22Rv1 (cell line): ENCODE results near the gene EVC.

Experiments
- H3K27ac ChIP-seq: fragments of 450-650 bp; 2 replicates; pipeline ENCODE4 v1.5.1; 2017
- ZFX ChIP-seq: fragments of 450-650 bp; IDR thresholded peaks from 2 replicates; pipeline ENCODE4 v1.6.1; 2017; ENCODE audit warnings: antibody characterized with exemption, borderline replicate concordance
- TF ChIP-seq, protein P1 (sequence below): fragments of 450-650 bp; IDR thresholded peaks from 2 replicates; pipeline ENCODE4 v1.5.1; 2017; ENCODE audit warnings: mild to moderate bottlenecking

The EVC gene

DNA sequence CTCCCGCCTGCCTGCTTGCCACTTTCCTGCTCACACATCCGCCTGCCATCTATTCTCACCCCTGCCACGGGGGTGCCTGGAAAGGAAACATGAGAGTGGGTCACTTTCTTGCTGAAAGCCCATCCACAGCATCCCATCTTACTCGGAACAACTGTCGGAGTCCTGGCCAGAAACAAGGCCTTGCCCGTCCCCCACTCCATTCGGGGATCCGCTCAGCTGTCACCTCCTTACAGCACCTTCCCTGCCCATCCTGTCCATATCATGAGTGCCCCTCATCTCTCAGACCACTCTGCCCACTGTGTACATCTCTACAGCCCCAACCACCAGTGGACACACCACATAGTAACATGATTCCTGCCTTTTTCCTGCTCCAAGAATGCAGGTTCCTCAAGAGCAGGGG lies 9.0 kb upstream of the EVC start:
- no peak overlapping the region for H3K27ac ChIP-seq
- TF ChIP-seq, protein P1, sequence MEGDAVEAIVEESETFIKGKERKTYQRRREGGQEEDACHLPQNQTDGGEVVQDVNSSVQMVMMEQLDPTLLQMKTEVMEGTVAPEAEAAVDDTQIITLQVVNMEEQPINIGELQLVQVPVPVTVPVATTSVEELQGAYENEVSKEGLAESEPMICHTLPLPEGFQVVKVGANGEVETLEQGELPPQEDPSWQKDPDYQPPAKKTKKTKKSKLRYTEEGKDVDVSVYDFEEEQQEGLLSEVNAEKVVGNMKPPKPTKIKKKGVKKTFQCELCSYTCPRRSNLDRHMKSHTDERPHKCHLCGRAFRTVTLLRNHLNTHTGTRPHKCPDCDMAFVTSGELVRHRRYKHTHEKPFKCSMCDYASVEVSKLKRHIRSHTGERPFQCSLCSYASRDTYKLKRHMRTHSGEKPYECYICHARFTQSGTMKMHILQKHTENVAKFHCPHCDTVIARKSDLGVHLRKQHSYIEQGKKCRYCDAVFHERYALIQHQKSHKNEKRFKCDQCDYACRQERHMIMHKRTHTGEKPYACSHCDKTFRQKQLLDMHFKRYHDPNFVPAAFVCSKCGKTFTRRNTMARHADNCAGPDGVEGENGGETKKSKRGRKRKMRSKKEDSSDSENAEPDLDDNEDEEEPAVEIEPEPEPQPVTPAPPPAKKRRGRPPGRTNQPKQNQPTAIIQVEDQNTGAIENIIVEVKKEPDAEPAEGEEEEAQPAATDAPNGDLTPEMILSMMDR: no peak
- no peak for TF ChIP-seq ZFX

DNA sequence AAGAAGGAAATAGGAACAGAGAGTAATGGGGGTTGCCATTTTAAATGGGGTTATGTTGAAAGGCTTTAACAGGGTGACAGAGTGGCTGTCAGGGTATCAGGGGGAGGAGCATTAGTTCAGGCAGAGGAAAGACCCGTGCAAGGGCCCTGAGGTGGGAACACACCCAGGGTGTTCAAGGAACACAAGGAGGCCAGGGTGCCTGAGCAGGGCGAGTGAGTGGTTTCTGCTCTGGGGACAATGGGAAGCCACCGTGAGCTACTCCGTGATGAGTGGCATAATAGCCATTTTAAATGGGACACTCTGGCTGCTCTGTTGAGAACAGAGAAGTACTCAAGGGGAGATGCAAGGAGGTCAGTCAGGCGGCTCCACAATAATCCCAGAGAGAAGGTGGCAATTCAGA lies 7.2 kb upstream of the EVC start:
- H3K27ac ChIP-seq: no peak overlapping the region
- TF ChIP-seq, protein P1: no peak
- TF ChIP-seq ZFX: no peak

DNA sequence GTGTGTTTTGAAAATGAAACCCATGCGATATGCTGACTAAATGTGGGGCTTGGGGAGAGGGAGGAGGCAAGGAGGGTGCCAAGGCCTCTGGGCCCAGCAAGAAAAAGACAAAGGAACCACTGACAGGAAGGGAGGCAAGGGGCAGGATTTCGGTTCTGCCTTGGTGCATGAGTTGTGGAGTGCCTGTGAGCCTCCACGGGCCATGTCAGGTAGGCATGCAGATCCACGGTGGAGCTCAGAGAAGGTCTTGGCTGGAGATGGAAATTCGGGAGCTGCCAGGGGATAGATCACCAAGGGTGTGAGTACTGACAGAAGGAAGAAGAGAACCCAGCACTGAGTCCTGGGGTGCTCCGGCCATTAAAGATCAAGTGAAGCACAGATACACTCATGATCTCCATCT lies 6.7 kb upstream of the EVC start:
- TF ChIP-seq ZFX: no peak
- TF ChIP-seq, protein P1: no peak
- H3K27ac ChIP-seq: no peak overlapping the region

DNA sequence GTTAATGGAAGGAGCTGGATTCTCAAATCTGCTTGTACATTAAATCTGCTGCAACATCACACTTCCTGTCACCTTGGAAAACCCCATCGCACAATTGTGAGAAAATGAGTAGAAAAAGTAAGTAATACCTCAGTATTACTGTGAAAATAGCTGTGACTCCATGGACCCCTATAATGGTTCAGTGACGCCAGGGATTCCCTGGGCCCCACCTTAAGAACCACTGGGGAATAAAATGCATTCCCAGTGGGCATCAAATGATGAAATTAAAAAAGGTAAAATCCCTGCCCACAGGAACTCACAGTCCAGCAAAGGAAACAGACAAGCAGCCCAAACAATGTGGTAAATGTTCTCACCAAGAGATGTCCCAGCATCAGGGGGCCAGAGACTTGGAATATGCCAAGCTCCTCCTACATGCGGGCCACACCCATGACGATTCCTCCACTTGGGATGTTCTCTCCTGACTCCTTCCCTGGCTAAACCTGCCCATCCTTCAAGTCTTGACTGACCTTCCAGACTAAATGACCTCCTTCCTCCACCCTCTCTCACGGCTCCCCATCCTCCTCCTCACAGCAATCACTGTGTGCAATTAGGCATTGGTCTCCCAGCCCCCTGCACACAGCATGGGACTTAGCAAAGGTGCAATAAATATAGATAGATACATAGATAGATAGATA lies 5.2 kb upstream of the EVC start:
- H3K27ac ChIP-seq: no peak overlapping the region
- TF ChIP-seq, protein P1: no peak
- no peak for TF ChIP-seq ZFX

DNA sequence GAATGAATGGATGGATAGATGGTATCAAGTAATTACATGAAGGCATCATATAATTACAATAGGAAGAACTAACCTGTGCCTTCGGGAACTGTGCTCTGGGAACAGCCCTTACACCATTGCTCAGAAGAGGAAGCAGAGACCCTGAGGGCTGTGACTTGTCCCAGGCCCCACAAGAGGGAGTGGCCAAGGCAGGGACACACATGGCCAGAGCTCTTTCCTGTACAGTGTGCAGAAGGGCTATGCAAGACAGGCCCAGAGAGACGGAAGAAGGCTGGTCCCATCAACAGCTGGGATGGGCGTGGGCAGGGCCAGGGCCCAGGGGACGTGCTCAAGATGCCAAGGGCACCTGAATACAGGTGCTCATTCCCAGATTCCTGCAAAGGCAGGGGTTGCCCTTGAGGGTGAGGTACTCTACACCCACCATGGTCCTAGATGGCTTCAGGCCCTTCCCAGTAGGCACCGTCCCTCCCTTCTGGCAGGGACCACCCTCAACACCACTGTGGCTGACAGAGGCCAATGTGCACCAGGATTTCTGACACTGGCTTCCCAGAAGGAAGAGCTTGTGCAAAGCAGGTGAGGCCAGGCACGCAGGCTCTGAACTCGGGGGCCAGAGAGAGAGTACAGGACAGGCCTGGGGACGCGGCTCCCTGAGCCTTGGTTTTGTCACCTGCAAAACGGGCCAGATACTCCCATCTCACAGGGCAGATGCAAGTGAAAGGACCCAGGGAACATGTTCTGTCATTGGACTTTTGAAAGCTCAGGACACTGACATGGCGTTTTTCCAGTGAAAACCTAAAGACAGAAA lies 4.3 kb upstream of the EVC start:
- no peak overlapping the region for H3K27ac ChIP-seq
- TF ChIP-seq ZFX: no peak
- TF ChIP-seq, protein P1: no peak

DNA sequence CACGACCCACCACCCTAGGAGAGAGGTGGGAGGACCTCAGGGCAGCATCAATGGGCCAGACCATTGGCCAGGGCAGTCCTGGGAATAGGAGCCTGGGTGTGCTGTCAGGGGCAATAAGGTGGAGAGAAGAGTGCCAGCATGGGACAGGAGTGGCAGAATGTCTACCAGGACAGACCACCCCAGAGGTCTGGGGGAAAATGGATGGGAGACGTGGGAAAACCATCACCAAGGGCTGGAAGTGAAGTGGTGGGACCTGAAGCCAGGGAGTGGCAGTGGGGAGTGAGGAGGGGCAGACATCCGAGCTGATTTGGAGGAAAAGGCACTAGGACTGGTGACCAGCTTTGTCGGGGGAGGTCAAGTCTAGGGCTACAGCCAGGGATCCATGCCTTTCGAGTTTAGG lies 3.6 kb upstream of the EVC start:
- H3K27ac ChIP-seq: no peak overlapping the region

More for the DNA sequence above, 3.6 kb upstream of the EVC start:
- no peak for TF ChIP-seq ZFX
- TF ChIP-seq, protein P1: no peak
